H1 (cell line): ENCODE data around the gene CTNNBL1. TPM values are rescaled to one million over a fixed set of nuclear protein-coding genes. Genes with fewer than 3 reads are reported as not detected.

ENCODE experiments used
- CTCF ChIA-PET: fragments of 300-600 bp; sonication (Branson Sonifier 250); formaldehyde crosslinking; loops from one replicate; lab custom pipeline; 2021; ENCODE audit not compliant: partially characterized antibody; lab: Charles Lee
- POLR2A ChIA-PET: fragments of 300-600 bp; sonication (Branson Sonifier 250); formaldehyde crosslinking; loops from one replicate; lab custom pipeline; 2021; ENCODE audit warnings: inconsistent platforms; ENCODE audit not compliant: partially characterized antibody; lab: Charles Lee
- DNase-seq, 2 experiments: peaks; one replicate each; pipeline versions ENCODE4 v3.0.0 to v3.0.0-alpha.2; 2010 to 2022; ENCODE audit warnings: low spot score in 2 of 2, low read depth in 1 of 2, mixed read lengths in 1 of 2
- FAIRE-seq: peaks from 2 replicates; lab custom pipeline; 2011; peaks lifted over from hg19 to GRCh38; lab: Jason Lieb, UNC
- H2AFZ ChIP-seq: 2 replicates; pipeline ENCODE4 v1.8.1; 2012; ENCODE audit warnings: low read length, inconsistent platforms
- H2AK5ac ChIP-seq: 2 replicates; pipeline ENCODE4 v1.6.1; 2013; ENCODE audit warnings: low read depth, low read length
- H2BK120ac ChIP-seq: replicated peaks from 2 replicates; pipeline ENCODE3; 2013; ENCODE audit warnings: low read depth, low read length, inconsistent platforms
- H2BK12ac ChIP-seq: 2 replicates; pipeline ENCODE4 v1.6.1; 2013; ENCODE audit warnings: low read depth, low read length
- H2BK15ac ChIP-seq: 2 replicates; pipeline ENCODE4 v1.6.1; 2013; ENCODE audit warnings: low read length
- H2BK20ac ChIP-seq: 2 replicates; pipeline ENCODE4 v1.6.1; 2013; ENCODE audit warnings: low read length
- H2BK5ac ChIP-seq: 2 replicates; pipeline ENCODE4 v1.6.1; 2013; ENCODE audit warnings: low read depth, low read length
- H3K14ac ChIP-seq: 2 replicates; pipeline ENCODE4 v1.6.1; 2013; ENCODE audit warnings: inconsistent platforms; ENCODE audit not compliant: insufficient read length
- H3K18ac ChIP-seq: 2 replicates; pipeline ENCODE4 v1.6.1; 2013; ENCODE audit warnings: low read length; ENCODE audit errors: extremely low read depth
- H3K23ac ChIP-seq: 2 replicates; pipeline ENCODE4 v1.6.1; 2013; ENCODE audit warnings: inconsistent platforms; ENCODE audit not compliant: insufficient read length
- H3K23me2 ChIP-seq: 2 replicates; pipeline ENCODE4 v1.6.1; 2013; ENCODE audit warnings: low read depth, low read length
- H3K27ac ChIP-seq: 2 replicates; pipeline ENCODE4 v1.6.1; 2011; ENCODE audit warnings: low read depth, low read length, inconsistent platforms
- H3K27me3 ChIP-seq, 4 experiments: replicated peaks in 1 of 4; 1 replicate in 1 of 4; 2 replicates in 3 of 4; pipeline versions ENCODE4 v1.6.1 to v1.8.1; 2011 to 2013; ENCODE audit warnings: low read length in 3 of 4, mild to moderate bottlenecking in 3 of 4, inconsistent platforms in 2 of 4, mixed read lengths in 2 of 4, moderate library complexity in 1 of 4; ENCODE audit not compliant: control insufficient read depth in 3 of 4, insufficient read depth in 3 of 4; ENCODE audit errors: extremely low read depth in 1 of 4
- H3K36me3 ChIP-seq, 4 experiments: 2 replicates each; pipeline versions ENCODE4 v1.6.1 to v1.8.1; 2011 to 2013; ENCODE audit warnings: mild to moderate bottlenecking in 4 of 4, low read length in 3 of 4, moderate library complexity in 2 of 4, control low read depth in 1 of 4, inconsistent platforms in 1 of 4; ENCODE audit not compliant: insufficient read depth in 4 of 4, control insufficient read depth in 2 of 4
- H3K4ac ChIP-seq: replicated peaks from 2 replicates; pipeline ENCODE3; 2013; ENCODE audit warnings: low read length, low read depth, mixed read lengths, inconsistent platforms; ENCODE audit not compliant: insufficient read length
- H3K4me1 ChIP-seq, 4 experiments: replicated peaks in 1 of 4; 1 replicate in 1 of 4; 2 replicates in 3 of 4; pipeline versions ENCODE4 v1.6.1 to v1.8.1; 2011 to 2013; ENCODE audit warnings: low read length in 3 of 4, inconsistent platforms in 2 of 4, mixed read lengths in 1 of 4; ENCODE audit not compliant: insufficient read depth in 4 of 4, control insufficient read depth in 3 of 4
- H3K4me2 ChIP-seq, 2 experiments: 2 replicates each; pipeline versions ENCODE4 v1.6.1 to v1.8.1; 2011 to 2013; ENCODE audit warnings: low read depth in 2 of 2, low read length in 2 of 2, control low read depth in 1 of 2, inconsistent platforms in 1 of 2, mild to moderate bottlenecking in 1 of 2; ENCODE audit not compliant: insufficient read depth in 1 of 2
- H3K4me3 ChIP-seq, 4 experiments: fragments of 200-600, 300-600 bp in 1 of 4; sonication (generic), shearing (Covaris generic), sonication (Bioruptor Twin) in 1 of 4; 2 replicates each; pipeline versions ENCODE4 v1.5.1 to v1.8.1; 2011 to 2016; ENCODE audit warnings: low read length in 4 of 4, low read depth in 3 of 4, control low read depth in 2 of 4, inconsistent platforms in 2 of 4, mild to moderate bottlenecking in 2 of 4, mixed read lengths in 1 of 4, moderate library complexity in 1 of 4; ENCODE audit not compliant: insufficient read depth in 2 of 4; ENCODE audit errors: extremely low read depth in 1 of 4
- H3K56ac ChIP-seq: replicated peaks from 2 replicates; pipeline ENCODE3; 2013; ENCODE audit warnings: low read depth, mild to moderate bottlenecking, mixed read lengths, low read length, inconsistent platforms; ENCODE audit not compliant: insufficient read length
- H3K79me1 ChIP-seq: 2 replicates; pipeline ENCODE4 v1.6.1; 2013; ENCODE audit warnings: low read depth, low read length, control low read depth
- H3K79me2 ChIP-seq, 2 experiments: 2 replicates each; pipeline versions ENCODE4 v1.6.1 to v1.8.1; 2012 to 2013; ENCODE audit warnings: low read length in 2 of 2, mild to moderate bottlenecking in 2 of 2, inconsistent platforms in 1 of 2; ENCODE audit not compliant: insufficient read depth in 2 of 2, control insufficient read depth in 1 of 2
- H3K9ac ChIP-seq, 4 experiments: replicated peaks in 1 of 4; 1 replicate in 1 of 4; 2 replicates in 3 of 4; pipeline versions ENCODE4 v1.6.1 to v1.8.1; 2011 to 2013; ENCODE audit warnings: low read depth in 3 of 4, low read length in 3 of 4, control low read depth in 2 of 4, mild to moderate bottlenecking in 2 of 4, moderate library complexity in 2 of 4, inconsistent platforms in 1 of 4; ENCODE audit errors: extremely low read depth in 1 of 4
- H3K9me3 ChIP-seq, 2 experiments: 2 replicates each; pipeline versions ENCODE4 v1.6.1 to v1.8.1; 2012 to 2013; ENCODE audit warnings: mild to moderate bottlenecking in 2 of 2, moderate library complexity in 2 of 2, control low read depth in 1 of 2, inconsistent platforms in 1 of 2, low read depth in 1 of 2, low read length in 1 of 2, mixed read lengths in 1 of 2; ENCODE audit not compliant: insufficient read depth in 2 of 2
- H4K20me1 ChIP-seq, 2 experiments: replicated peaks in 1 of 2; 2 replicates each; pipeline versions ENCODE3 to v1.8.1; 2011 to 2013; ENCODE audit warnings: inconsistent platforms in 2 of 2, low read length in 2 of 2, mild to moderate bottlenecking in 1 of 2; ENCODE audit not compliant: insufficient read depth in 2 of 2, control insufficient read depth in 1 of 2
- H4K5ac ChIP-seq: 2 replicates; pipeline ENCODE4 v1.6.1; 2013; ENCODE audit warnings: low read length, low read depth, mixed read lengths, inconsistent platforms; ENCODE audit not compliant: insufficient read length
- H4K8ac ChIP-seq: 2 replicates; pipeline ENCODE4 v1.8.0; 2013; ENCODE audit warnings: mild to moderate bottlenecking, moderate library complexity, low read length, inconsistent platforms; ENCODE audit not compliant: insufficient read depth; ENCODE audit errors: extremely low read depth
- H4K91ac ChIP-seq: replicated peaks from 2 replicates; pipeline ENCODE3; 2013; ENCODE audit warnings: low read length, mixed read lengths, inconsistent platforms; ENCODE audit not compliant: insufficient read length
- ASH2L ChIP-seq: fragments of 200-600, 300-600 bp; sonication (generic); IDR thresholded peaks from one replicate; pipeline ENCODE4 v1.7.1; 2017; ENCODE audit warnings: low read length
- JUN ChIP-seq: IDR thresholded peaks from 2 replicates; pipeline ENCODE4 v1.6.1; 2011; ENCODE audit warnings: low read depth, mild to moderate bottlenecking, improper control_type of control experiment, low read length
- RAD21 ChIP-seq, 2 experiments: IDR thresholded peaks in 1 of 2; conservative IDR thresholded peaks in 1 of 2; 2 replicates each; pipeline ENCODE4 v1.6.1; 2011; ENCODE audit warnings: low read depth in 2 of 2, low read length in 2 of 2, improper control_type of control experiment in 1 of 2, inconsistent platforms in 1 of 2, mild to moderate bottlenecking in 1 of 2, moderate library complexity in 1 of 2
- RXRA ChIP-seq: IDR thresholded peaks from 2 replicates; pipeline ENCODE4 v1.6.1; 2011; ENCODE audit warnings: low read depth, mild to moderate bottlenecking, low read length, moderate library complexity; ENCODE audit not compliant: insufficient read depth
- SIRT6 ChIP-seq: IDR thresholded peaks from one replicate; pipeline ENCODE4 v1.7.1; 2012; ENCODE audit warnings: low read length, inconsistent platforms
- SP1 ChIP-seq: IDR thresholded peaks from 2 replicates; pipeline ENCODE4 v1.6.1; 2011; ENCODE audit warnings: low read depth, low read length
- SRF ChIP-seq: IDR thresholded peaks from 2 replicates; pipeline ENCODE4 v1.6.1; 2011; ENCODE audit warnings: mild to moderate bottlenecking, low read depth, low read length, moderate library complexity
- SUZ12 ChIP-seq: fragments of 200-600 bp; sonication (generic); IDR thresholded peaks from 2 replicates; pipeline ENCODE4 v1.6.1; 2012; ENCODE audit warnings: mild to moderate bottlenecking, inconsistent platforms, low read length, moderate library complexity, mixed read lengths
- TBP ChIP-seq: IDR thresholded peaks from 2 replicates; pipeline ENCODE4 v1.6.1; 2011; ENCODE audit warnings: low read depth, low read length, improper control_type of control experiment
- TEAD4 ChIP-seq: IDR thresholded peaks from 2 replicates; pipeline ENCODE4 v1.6.1; 2012; ENCODE audit warnings: low read depth, low read length, inconsistent platforms, mixed read lengths
- WGBS, 2 experiments: shearing (Covaris generic) in 1 of 2; methylation state at CpG; one replicate each; pipeline versions ENCODE4 v1.1.6 to v1.1.7; 2013 to 2015; ENCODE audit warnings: low lambda C conversion rate in 2 of 2, mixed read lengths in 2 of 2, inconsistent platforms in 1 of 2, low coverage in 1 of 2, missing lambda C conversion rate in 1 of 2; ENCODE audit not compliant: insufficient replicate concordance in 2 of 2, insufficient coverage in 1 of 2, insufficient read length in 1 of 2; ENCODE audit errors: extremely low coverage in 1 of 2, missing lambda C conversion rate in 1 of 2; 5-methylcytosine and 5-hydroxymethylcytosine counted together
- polyA plus RNA-seq, 7 experiments: library from polyadenylated mRNA; depleted of rRNA in 3 of 7; stranded (reverse) in 5 of 7; unstranded in 2 of 7; fragments of >200 nt in 5 of 7; fragments of 200-250 nt in 2 of 7; gene quantifications; 1 replicate in 5 of 7; 2 replicates in 1 of 7; 4 replicates in 1 of 7; pipeline versions ENCODE4 v1.2.1 to v1.2.3, GENCODE V29; 2011 to 2013; ENCODE audit warnings: missing spikeins in 2 of 7, mixed read lengths in 2 of 7
- total RNA-seq: library from RNA; stranded (reverse); fragmentation: NEBNext Ultra II Directional; extraction: Animal tissue kit (Norgen Biotek cat#: 25700); gene quantifications from 2 replicates; pipeline ENCODE4 v1.2.1, GENCODE V29; 2021

Gene CTNNBL1
- total and polyA plus RNA-seq, 2 of the 8 experiments (the other 6 are each of a cell fraction or from before 2014, with no cell fraction given) = 19.6 to 81.6 TPM

GRCh38 chr20:37863289-37863688 is 169.5 kb downstream of the CTNNBL1 start:
- Histone ChIP-seq H2BK20ac (no peak overlapping the region), H4K5ac (no peak overlapping the region), H3K18ac (no peak overlapping the region), H3K79me2 (no peaks in the 10 kb centered on the region), H3K79me1 (no peaks in the 10 kb centered on the region; the same call in 1 of the 2 replicates), H3K23me2 (no peaks in the 10 kb centered on the region), H4K91ac (no peak overlapping the region), H3K4me1 (peaks cover 0 to 4% (median 1%) of the 10 kb centered on the region in 4 experiments; a peak in 5 of 7 replicates), H2BK5ac (no peak overlapping the region), H3K4me2 (no peak overlapping the region), H4K8ac (no peak overlapping the region), H3K9me3 (no peaks in the 10 kb centered on the region), H3K9ac (no peak overlapping the region), H2AK5ac (no peak overlapping the region), H3K14ac (no peak overlapping the region), H2BK120ac (no peak overlapping the region), H3K4ac (no peak overlapping the region), H2BK15ac (no peak overlapping the region), H3K36me3 (peaks cover 0 to 5% (median 3%) of the 10 kb centered on the region in 4 experiments; a peak in 3 of 8 replicates), H2BK12ac (no peak overlapping the region), H3K56ac (no peak overlapping the region), H3K23ac (no peak overlapping the region), H3K4me3 (no peak overlapping the region), H3K27me3 (no peaks in the 10 kb centered on the region), H3K27ac (no peak overlapping the region), H4K20me1 (no peaks in the 10 kb centered on the region), H2AFZ (no peak overlapping the region)
- POLR2A ChIA-PET = no interaction called here
- CTCF ChIA-PET = interaction anchor here (0.9 to 1.2 kb wide), 2 partner anchors 298 to 358 kb away, joined by 3 read pairs; no protein-coding TSS in a partner anchor
- DNase-seq (no peak), FAIRE-seq (no peak)
- no peak for TF ChIP-seq SP1
- TF ChIP-seq JUN = no peak
- no peak for TF ChIP-seq TBP
- TF ChIP-seq SRF = no peak
- no peak for TF ChIP-seq ASH2L
- TF ChIP-seq SIRT6 = no peak
- no peak for TF ChIP-seq TEAD4
- no peak for TF ChIP-seq RXRA
- TF ChIP-seq SUZ12 = no peak
- TF ChIP-seq RAD21 (IDR thresholded peaks at IDR 0.05 in 1 of 2, conservative IDR thresholded peaks at IDR 0.05 in 1 of 2; ENCODE audit: low read depth in 2 of 2, low read length in 2 of 2) = no peak
- 88% methylated on average over 5 of the region's 5 CpGs; no CpG with 5 or more reads in 1 of the 2 experiments for WGBS, 2 experiments
